CD14-positive monocyte (primary cell): ENCODE measurements around the gene ARSB. TPM values are rescaled to one million over a fixed set of nuclear protein-coding genes. Genes with fewer than 3 reads are reported as not detected.
"Not testable (repeated sequence)": the region's sequence is repeated elsewhere in the genome, so short reads cannot be mapped to it uniquely, and the experiment has no call there.

ENCODE experiments used
- DNase-seq, 3 donors: peaks; one replicate each; pipeline ENCODE4 v3.0.0-alpha.2; 2011 to 2022
- H2AFZ ChIP-seq: 2 replicates; pipeline ENCODE4 v1.6.0; 2012; ENCODE audit warnings: mild to moderate bottlenecking, low read depth, low read length, inconsistent platforms; ENCODE audit not compliant: insufficient read depth, poor library complexity, severe bottlenecking
- H3K27ac ChIP-seq, 2 donors: 1 replicate in 1 of 2; 2 replicates in 1 of 2; pipeline ENCODE4 v1.5.1; 2012 to 2013; ENCODE audit warnings: low read length in 2 of 2, control low read depth in 1 of 2, inconsistent platforms in 1 of 2, low read depth in 1 of 2, mild to moderate bottlenecking in 1 of 2
- H3K27me3 ChIP-seq, 2 donors: one replicate each; pipeline versions ENCODE4 v1.6.0 to v1.6.1; 2011 to 2013; ENCODE audit warnings: low read length in 2 of 2; ENCODE audit not compliant: control insufficient read depth in 2 of 2, insufficient read depth in 2 of 2
- H3K36me3 ChIP-seq, 2 donors: replicated peaks in 1 of 2; 1 replicate in 1 of 2; 2 replicates in 1 of 2; pipeline versions ENCODE4 v1.5.1 to v1.6.1; 2012 to 2013; ENCODE audit warnings: low read length in 2 of 2, control low read depth in 1 of 2, inconsistent platforms in 1 of 2, mild to moderate bottlenecking in 1 of 2; ENCODE audit not compliant: insufficient read depth in 2 of 2, control insufficient read depth in 1 of 2
- H3K4me1 ChIP-seq, 2 donors: 1 replicate in 1 of 2; 2 replicates in 1 of 2; pipeline versions ENCODE4 v1.5.1 to v1.6.1; 2012 to 2013; ENCODE audit warnings: low read length in 2 of 2, control low read depth in 1 of 2, inconsistent platforms in 1 of 2, mild to moderate bottlenecking in 1 of 2, moderate library complexity in 1 of 2; ENCODE audit not compliant: insufficient read depth in 2 of 2, control insufficient read depth in 1 of 2
- H3K4me2 ChIP-seq: replicated peaks from 2 replicates; pipeline ENCODE3; 2012; ENCODE audit warnings: low read length, moderate library complexity, mild to moderate bottlenecking; ENCODE audit not compliant: poor library complexity, severe bottlenecking; ENCODE audit errors: extremely low read depth
- H3K4me3 ChIP-seq, 3 experiments: fragments of 200-600 bp in 1 of 3; sonication (generic) in 1 of 3; replicated peaks in 1 of 3; 1 replicate in 2 of 3; 2 replicates in 1 of 3; pipeline ENCODE4 v1.5.1; 2011 to 2013; ENCODE audit warnings: low read length in 3 of 3, mild to moderate bottlenecking in 3 of 3, control low read depth in 2 of 3, low read depth in 2 of 3, inconsistent platforms in 1 of 3, moderate library complexity in 1 of 3
- H3K79me2 ChIP-seq: 2 replicates; pipeline ENCODE4 v1.6.0; 2012; ENCODE audit warnings: mild to moderate bottlenecking, control low read depth, inconsistent platforms, low read length, moderate library complexity; ENCODE audit not compliant: insufficient read depth
- H3K9ac ChIP-seq: 2 replicates; pipeline ENCODE4 v1.6.0; 2017; ENCODE audit warnings: low read length, mild to moderate bottlenecking; ENCODE audit not compliant: insufficient read depth, poor library complexity, severe bottlenecking
- H3K9me3 ChIP-seq, 2 donors: replicated peaks in 1 of 2; 1 replicate in 1 of 2; 2 replicates in 1 of 2; pipeline versions ENCODE4 v1.5.1 to v1.6.1; 2012 to 2013; ENCODE audit warnings: low read length in 2 of 2, control low read depth in 1 of 2; ENCODE audit not compliant: control insufficient read depth in 1 of 2, insufficient read depth in 1 of 2
- H4K20me1 ChIP-seq: 2 replicates; pipeline ENCODE4 v1.6.0; 2012; ENCODE audit warnings: mild to moderate bottlenecking, low read length, control low read depth, moderate library complexity; ENCODE audit not compliant: insufficient read depth
- H3K27ac Mint-ChIP-seq, 7 donors: one replicate each; pipeline ENCODE4 v1.8.0; 2020; ENCODE audit warnings: mild to moderate bottlenecking in 7 of 7, mixed read lengths in 7 of 7, moderate library complexity in 6 of 7, inconsistent platforms in 2 of 7
- H3K27me3 Mint-ChIP-seq, 3 donors: one replicate each; pipeline ENCODE4 v1.8.0; 2021 to 2022; ENCODE audit warnings: low read depth in 3 of 3, mild to moderate bottlenecking in 3 of 3, mixed read lengths in 3 of 3, moderate library complexity in 3 of 3, inconsistent platforms in 1 of 3
- H3K36me3 Mint-ChIP-seq, 2 donors: one replicate each; pipeline ENCODE4 v1.8.0; 2020; ENCODE audit warnings: mixed read lengths in 2 of 2, inconsistent platforms in 1 of 2, mild to moderate bottlenecking in 1 of 2
- H3K4me1 Mint-ChIP-seq: one replicate; pipeline ENCODE4 v1.8.0; 2020; ENCODE audit warnings: mild to moderate bottlenecking, mixed read lengths
- H3K4me3 Mint-ChIP-seq, 2 donors: one replicate each; pipeline ENCODE4 v1.8.0; 2020; ENCODE audit warnings: mild to moderate bottlenecking in 2 of 2, mixed read lengths in 2 of 2, moderate library complexity in 1 of 2
- H3K9me3 Mint-ChIP-seq, 7 donors: one replicate each; pipeline ENCODE4 v1.8.0; 2020 to 2022; ENCODE audit warnings: mixed read lengths in 7 of 7, mild to moderate bottlenecking in 6 of 7, moderate library complexity in 6 of 7, inconsistent platforms in 2 of 7
- CTCF ChIP-seq: fragments of 200-600 bp; IDR thresholded peaks from one replicate; pipeline ENCODE4 v1.8.0; 2022; ENCODE audit warnings: antibody characterized with exemption, mild to moderate bottlenecking
- WGBS: methylation state at CpG from one replicate; pipeline ENCODE4 v1.1.5; 2013; ENCODE audit warnings: missing lambda C conversion rate; ENCODE audit not compliant: insufficient coverage; 5-methylcytosine and 5-hydroxymethylcytosine counted together
- intact Hi-C, 2 donors: fragments of 100-400 bp; cut with micrococcal nuclease; formaldehyde crosslinking; loops; one replicate each; pipeline versions ENCODE4 v1.15.0 to v1.15.1; 2023
- polyA plus RNA-seq, 3 donors: library from polyadenylated mRNA; depleted of rRNA in 1 of 3; unstranded in 2 of 3; stranded (reverse) in 1 of 3; fragments of 300-500 nt in 2 of 3; fragments of >200 nt in 1 of 3; fragmentation: Illumina TruSeq in 2 of 3; gene quantifications; 1 replicate in 2 of 3; 2 replicates in 1 of 3; pipeline ENCODE4 v1.2.3, GENCODE V29; 2012 to 2021

ARSB gene
- polyA plus RNA-seq, 3 donors = 18.0 to 28.7 (median 18.1) TPM

- Mint-ChIP-seq H3K4me1 (peaks cover 2% of the 10 kb centered on the region), H3K36me3 (no peaks in the 10 kb centered on the region), H3K27me3 (peaks cover 0 to 3% (median 0%) of the 10 kb centered on the region in 3 donors), H3K4me3 (no peak overlapping the region), H3K9me3 (peaks cover 0 to 6% (median 2%) of the 10 kb centered on the region in 7 donors), H3K27ac (no peak overlapping the region)
- Histone ChIP-seq H2AFZ (no peak overlapping the region), H3K4me3 (no peak overlapping the region), H3K36me3 (no peaks in the 10 kb centered on the region), H3K4me2 (no peak overlapping the region), H4K20me1 (no peaks in the 10 kb centered on the region), H3K79me2 (no peaks in the 10 kb centered on the region), H3K27me3 (no peaks in the 10 kb centered on the region), H3K27ac (no peak overlapping the region), H3K9me3 (peaks cover 0 to 6% of the 10 kb centered on the region in 2 donors), H3K9ac (no peak overlapping the region), H3K4me1 (no peaks in the 10 kb centered on the region)
- 80% methylated on average over 1 of the region's 4 CpGs for WGBS
- TF ChIP-seq CTCF = no peak
- no peak for DNase-seq
- intact Hi-C loops = no loop called here
Measured at GRCh38 chr5:78734094-78734845, 250.8 kb downstream of the ARSB start.

- H3K9ac ChIP-seq, H3K27me3 Mint-ChIP-seq, H3K4me3 ChIP-seq, H2AFZ ChIP-seq, H3K4me3 Mint-ChIP-seq, H3K9me3 ChIP-seq, H3K4me1 Mint-ChIP-seq, H4K20me1 ChIP-seq, H3K27ac ChIP-seq, H3K27ac Mint-ChIP-seq, intact Hi-C loops, DNase-seq, H3K27me3 ChIP-seq, H3K36me3 ChIP-seq, H3K79me2 ChIP-seq, H3K4me2 ChIP-seq, H3K36me3 Mint-ChIP-seq, H3K9me3 Mint-ChIP-seq, H3K4me1 ChIP-seq: not testable (repeated sequence)
- 63% methylated on average over 4 of the region's 6 CpGs for WGBS
Measured at GRCh38 chr5:78732721-78733120, 252.4 kb downstream of the ARSB start.
